HEK293 (cell line): ENCODE results near the gene MXI1.

Source experiments
- CTCF ChIA-PET: fragments of 350-600 bp; formaldehyde crosslinking; extraction: SDS; loops from one replicate; lab custom pipeline; 2021; ENCODE audit warnings: antibody characterized with exemption; lab: Yijun Ruan, JAX
- POLR2A ChIA-PET: fragments of 300-600 bp; formaldehyde crosslinking; extraction: SDS; loops from one replicate; lab custom pipeline; 2020; ENCODE audit warnings: antibody characterized with exemption, inconsistent platforms; lab: Yijun Ruan, JAX
- H3K27ac ChIP-seq: fragments of 200-500 bp; sonication (Bioruptor generic); 2 replicates; pipeline ENCODE4 v1.5.1; 2014; ENCODE audit warnings: low read depth, low read length, control low read depth, inconsistent platforms; ENCODE audit errors: extremely low read depth
- H3K36me3 ChIP-seq, 2 experiments: fragments of 200-500 bp in 1 of 2; sonication (Bioruptor generic) in 1 of 2; 1 replicate in 1 of 2; 2 replicates in 1 of 2; pipeline ENCODE4 v1.5.1; 2014 to 2017; ENCODE audit warnings: inconsistent platforms in 2 of 2, low read length in 2 of 2; ENCODE audit not compliant: control insufficient read depth in 2 of 2, insufficient read depth in 1 of 2
- H3K4me1 ChIP-seq: fragments of 200-500 bp; sonication (Bioruptor generic); 2 replicates; pipeline ENCODE4 v1.5.1; 2014; ENCODE audit warnings: mild to moderate bottlenecking, low read length, inconsistent platforms; ENCODE audit not compliant: control insufficient read depth, insufficient read depth
- H3K4me3 ChIP-seq: 2 replicates; pipeline ENCODE4 v1.5.1; 2011; ENCODE audit warnings: low read depth, mild to moderate bottlenecking, control low read depth, low read length, moderate library complexity
- H3K9me3 ChIP-seq: fragments of 200-500 bp; sonication (Bioruptor generic); 2 replicates; pipeline ENCODE4 v1.5.1; 2014; ENCODE audit warnings: low read depth, low read length, inconsistent platforms; ENCODE audit not compliant: control insufficient read depth, insufficient read depth
- HOXD13 ChIP-seq: sonication (generic); formaldehyde crosslinking; IDR thresholded peaks from 2 replicates; pipeline ENCODE4 v1.8.0; 2022; ENCODE audit warnings: missing genetic modification reagents, borderline replicate concordance
- IKZF3 ChIP-seq: fragments of 450-650 bp; IDR thresholded peaks from 2 replicates; pipeline ENCODE4 v1.5.0; 2018; ENCODE audit warnings: missing biosample characterization, mild to moderate bottlenecking, missing genetic modification characterization, moderate library complexity
- KLF9 ChIP-seq: fragments of 450-650 bp; formaldehyde crosslinking; IDR thresholded peaks from 2 replicates; pipeline ENCODE4 v1.5.1; 2016; ENCODE audit warnings: missing biosample characterization, missing genetic modification characterization, low read depth
- MYNN ChIP-seq: fragments of 450-650 bp; formaldehyde crosslinking; IDR thresholded peaks from 2 replicates; pipeline ENCODE4 v1.5.1; 2016; ENCODE audit warnings: missing biosample characterization, missing genetic modification characterization, borderline replicate concordance
- ZBTB48 ChIP-seq: fragments of 450-650 bp; formaldehyde crosslinking; IDR thresholded peaks from 2 replicates; pipeline ENCODE4 v1.5.1; 2016; ENCODE audit warnings: missing biosample characterization, missing genetic modification characterization
- ZEB2 ChIP-seq: fragments of 450-650 bp; formaldehyde crosslinking; IDR thresholded peaks from 2 replicates; pipeline ENCODE4 v1.5.1; 2016; ENCODE audit warnings: missing biosample characterization, missing genetic modification characterization
- ZNF138 ChIP-seq: fragments of 450-650 bp; formaldehyde crosslinking; IDR thresholded peaks from 2 replicates; pipeline ENCODE4 v1.5.1; 2016; ENCODE audit warnings: missing biosample characterization, missing genetic modification characterization, borderline replicate concordance
- ZNF155 ChIP-seq: fragments of 450-650 bp; formaldehyde crosslinking; IDR thresholded peaks from 2 replicates; pipeline ENCODE4 v1.5.1; 2016; ENCODE audit warnings: missing biosample characterization, missing genetic modification characterization
- ZNF239 ChIP-seq: fragments of 450-650 bp; formaldehyde crosslinking; IDR thresholded peaks from 2 replicates; pipeline ENCODE4 v1.5.1; 2016; ENCODE audit warnings: missing biosample characterization, missing genetic modification characterization
- ZNF366 ChIP-seq: fragments of 450-650 bp; formaldehyde crosslinking; conservative IDR thresholded peaks from 2 replicates; pipeline ENCODE4 v1.5.1; 2016; ENCODE audit warnings: missing biosample characterization, missing genetic modification characterization
- ZNF416 ChIP-seq: fragments of 450-650 bp; formaldehyde crosslinking; IDR thresholded peaks from 2 replicates; pipeline ENCODE4 v1.5.1; 2016; ENCODE audit warnings: missing biosample characterization, missing genetic modification characterization
- ZNF585B ChIP-seq: fragments of 450-650 bp; formaldehyde crosslinking; IDR thresholded peaks from 2 replicates; pipeline ENCODE4 v1.5.1; 2016; ENCODE audit warnings: missing biosample characterization, missing genetic modification characterization
- ZNF600 ChIP-seq: fragments of 450-650 bp; formaldehyde crosslinking; IDR thresholded peaks from 2 replicates; pipeline ENCODE4 v1.5.1; 2016; ENCODE audit warnings: missing biosample characterization, missing genetic modification characterization
- ZNF624 ChIP-seq: fragments of 450-650 bp; formaldehyde crosslinking; IDR thresholded peaks from 2 replicates; pipeline ENCODE4 v1.5.1; 2017; ENCODE audit warnings: missing biosample characterization, missing genetic modification characterization
- ZNF830 ChIP-seq: fragments of 450-650 bp; IDR thresholded peaks from 2 replicates; pipeline ENCODE4 v1.5.0; 2018; ENCODE audit warnings: missing biosample characterization, missing genetic modification characterization, low read depth, mild to moderate bottlenecking, moderate library complexity
- TF ChIP-seq, protein P1 (sequence below): fragments of 450-650 bp; formaldehyde crosslinking; IDR thresholded peaks from 2 replicates; pipeline ENCODE4 v1.5.1; 2016; ENCODE audit warnings: missing biosample characterization, missing genetic modification characterization
- TF ChIP-seq, protein P2 (sequence below): fragments of 450-650 bp; formaldehyde crosslinking; IDR thresholded peaks from 2 replicates; pipeline ENCODE4 v1.5.1; 2016; ENCODE audit warnings: missing biosample characterization, missing genetic modification characterization

Gene MXI1

DNA sequence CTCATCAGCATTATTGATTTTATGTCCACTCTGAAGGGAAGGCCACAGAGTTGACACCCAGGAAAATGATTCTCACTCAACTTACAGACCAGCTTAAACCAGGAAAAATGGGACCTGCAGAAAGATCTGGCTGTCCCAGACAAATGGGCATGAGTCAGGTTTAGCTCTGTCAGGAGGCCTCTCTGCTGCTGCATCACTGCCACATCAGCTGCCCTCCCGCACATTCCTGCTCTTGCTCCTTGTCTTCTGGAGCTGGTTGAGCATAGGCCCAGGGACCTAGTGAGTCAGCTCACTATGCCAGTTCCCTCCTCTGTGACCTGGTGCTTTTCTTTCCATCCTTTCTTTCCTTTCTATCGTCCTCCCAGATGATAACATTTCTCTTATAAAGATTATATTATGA is 116.1 kb downstream of the MXI1 start:
- POLR2A ChIA-PET: no interaction called here
- H3K27ac ChIP-seq: no peak overlapping the region
- H3K4me3 ChIP-seq: no peak overlapping the region
- no peaks in the 10 kb centered on the region for H3K36me3 ChIP-seq
- TF ChIP-seq IKZF3 (tag by site-specific recombination): no peak
- TF ChIP-seq, protein P1, sequence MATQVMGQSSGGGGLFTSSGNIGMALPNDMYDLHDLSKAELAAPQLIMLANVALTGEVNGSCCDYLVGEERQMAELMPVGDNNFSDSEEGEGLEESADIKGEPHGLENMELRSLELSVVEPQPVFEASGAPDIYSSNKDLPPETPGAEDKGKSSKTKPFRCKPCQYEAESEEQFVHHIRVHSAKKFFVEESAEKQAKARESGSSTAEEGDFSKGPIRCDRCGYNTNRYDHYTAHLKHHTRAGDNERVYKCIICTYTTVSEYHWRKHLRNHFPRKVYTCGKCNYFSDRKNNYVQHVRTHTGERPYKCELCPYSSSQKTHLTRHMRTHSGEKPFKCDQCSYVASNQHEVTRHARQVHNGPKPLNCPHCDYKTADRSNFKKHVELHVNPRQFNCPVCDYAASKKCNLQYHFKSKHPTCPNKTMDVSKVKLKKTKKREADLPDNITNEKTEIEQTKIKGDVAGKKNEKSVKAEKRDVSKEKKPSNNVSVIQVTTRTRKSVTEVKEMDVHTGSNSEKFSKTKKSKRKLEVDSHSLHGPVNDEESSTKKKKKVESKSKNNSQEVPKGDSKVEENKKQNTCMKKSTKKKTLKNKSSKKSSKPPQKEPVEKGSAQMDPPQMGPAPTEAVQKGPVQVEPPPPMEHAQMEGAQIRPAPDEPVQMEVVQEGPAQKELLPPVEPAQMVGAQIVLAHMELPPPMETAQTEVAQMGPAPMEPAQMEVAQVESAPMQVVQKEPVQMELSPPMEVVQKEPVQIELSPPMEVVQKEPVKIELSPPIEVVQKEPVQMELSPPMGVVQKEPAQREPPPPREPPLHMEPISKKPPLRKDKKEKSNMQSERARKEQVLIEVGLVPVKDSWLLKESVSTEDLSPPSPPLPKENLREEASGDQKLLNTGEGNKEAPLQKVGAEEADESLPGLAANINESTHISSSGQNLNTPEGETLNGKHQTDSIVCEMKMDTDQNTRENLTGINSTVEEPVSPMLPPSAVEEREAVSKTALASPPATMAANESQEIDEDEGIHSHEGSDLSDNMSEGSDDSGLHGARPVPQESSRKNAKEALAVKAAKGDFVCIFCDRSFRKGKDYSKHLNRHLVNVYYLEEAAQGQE (tag by site-specific recombination): no peak
- no peak for TF ChIP-seq ZNF239 (tag by site-specific recombination)
- TF ChIP-seq ZNF138 (tag by site-specific recombination): no peak
- TF ChIP-seq ZNF600 (tag by site-specific recombination): no peak
- CTCF ChIA-PET: interaction anchor here (0.8 to 1.9 kb wide), 3 partner anchors 31 to 164 kb away, joined by 3 to 4 read pairs (median 4); no protein-coding TSS in a partner anchor
- H3K4me1 ChIP-seq: no peaks in the 10 kb centered on the region
- no peaks in the 10 kb centered on the region for H3K9me3 ChIP-seq

DNA sequence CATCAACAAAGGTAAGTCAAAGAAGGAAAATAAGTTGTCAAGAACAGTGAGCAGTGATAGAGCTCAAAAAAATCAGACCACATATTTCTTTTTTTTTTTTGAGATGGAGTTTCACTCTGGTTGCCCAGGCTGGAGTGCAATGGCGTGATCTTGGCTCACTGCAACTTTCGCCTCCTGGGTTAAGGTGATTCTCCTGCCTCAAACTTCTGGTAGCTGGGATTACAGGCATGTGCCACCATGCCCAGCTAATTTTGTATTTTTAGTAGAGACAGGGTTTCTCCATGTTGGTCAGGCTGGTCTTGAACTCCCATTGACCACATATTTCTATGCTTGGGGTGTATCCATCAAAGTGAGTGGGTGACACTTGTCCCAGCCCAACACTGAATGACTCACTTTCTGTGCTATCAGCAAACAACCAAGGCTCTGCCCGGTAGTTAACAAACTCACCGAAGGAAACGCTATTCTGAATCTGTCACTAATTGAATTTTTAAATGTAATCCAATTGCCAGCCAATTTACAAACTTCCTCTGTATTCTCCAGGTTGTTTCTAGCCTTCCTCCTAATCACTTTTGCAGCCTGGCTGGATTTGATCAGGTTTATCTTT is 116.9 kb downstream of the MXI1 start:
- H3K27ac ChIP-seq: no peak overlapping the region
- CTCF ChIA-PET: interaction anchor here (0.6 to 1.9 kb wide), 4 partner anchors 14 to 147 kb away, joined by 3 to 4 read pairs (median 3); no protein-coding TSS in a partner anchor
- POLR2A ChIA-PET: no interaction called here
- TF ChIP-seq ZBTB48 (tag by site-specific recombination) (no peak), ZNF830 (tag by site-specific recombination) (no peak), ZEB2 (tag by site-specific recombination) (no peak), ZNF155 (tag by site-specific recombination) (no peak), ZNF366 (no peak), ZNF416 (tag by site-specific recombination) (no peak), KLF9 (no peak), ZNF585B (tag by site-specific recombination) (no peak), HOXD13 (CRISPR knock-in tag) (no peak)
- TF ChIP-seq, protein P2, sequence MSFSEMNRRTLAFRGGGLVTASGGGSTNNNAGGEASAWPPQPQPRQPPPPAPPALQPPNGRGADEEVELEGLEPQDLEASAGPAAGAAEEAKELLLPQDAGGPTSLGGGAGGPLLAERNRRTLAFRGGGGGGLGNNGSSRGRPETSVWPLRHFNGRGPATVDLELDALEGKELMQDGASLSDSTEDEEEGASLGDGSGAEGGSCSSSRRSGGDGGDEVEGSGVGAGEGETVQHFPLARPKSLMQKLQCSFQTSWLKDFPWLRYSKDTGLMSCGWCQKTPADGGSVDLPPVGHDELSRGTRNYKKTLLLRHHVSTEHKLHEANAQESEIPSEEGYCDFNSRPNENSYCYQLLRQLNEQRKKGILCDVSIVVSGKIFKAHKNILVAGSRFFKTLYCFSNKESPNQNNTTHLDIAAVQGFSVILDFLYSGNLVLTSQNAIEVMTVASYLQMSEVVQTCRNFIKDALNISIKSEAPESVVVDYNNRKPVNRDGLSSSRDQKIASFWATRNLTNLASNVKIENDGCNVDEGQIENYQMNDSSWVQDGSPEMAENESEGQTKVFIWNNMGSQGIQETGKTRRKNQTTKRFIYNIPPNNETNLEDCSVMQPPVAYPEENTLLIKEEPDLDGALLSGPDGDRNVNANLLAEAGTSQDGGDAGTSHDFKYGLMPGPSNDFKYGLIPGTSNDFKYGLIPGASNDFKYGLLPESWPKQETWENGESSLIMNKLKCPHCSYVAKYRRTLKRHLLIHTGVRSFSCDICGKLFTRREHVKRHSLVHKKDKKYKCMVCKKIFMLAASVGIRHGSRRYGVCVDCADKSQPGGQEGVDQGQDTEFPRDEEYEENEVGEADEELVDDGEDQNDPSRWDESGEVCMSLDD (tag by site-specific recombination): no peak
- TF ChIP-seq, all 188 proteins: peak for 0
- Histone ChIP-seq H3K4me1 (no peaks in the 10 kb centered on the region), H3K36me3 (no peaks in the 10 kb centered on the region), H3K4me3 (no peak overlapping the region), H3K9me3 (no peaks in the 10 kb centered on the region)

DNA sequence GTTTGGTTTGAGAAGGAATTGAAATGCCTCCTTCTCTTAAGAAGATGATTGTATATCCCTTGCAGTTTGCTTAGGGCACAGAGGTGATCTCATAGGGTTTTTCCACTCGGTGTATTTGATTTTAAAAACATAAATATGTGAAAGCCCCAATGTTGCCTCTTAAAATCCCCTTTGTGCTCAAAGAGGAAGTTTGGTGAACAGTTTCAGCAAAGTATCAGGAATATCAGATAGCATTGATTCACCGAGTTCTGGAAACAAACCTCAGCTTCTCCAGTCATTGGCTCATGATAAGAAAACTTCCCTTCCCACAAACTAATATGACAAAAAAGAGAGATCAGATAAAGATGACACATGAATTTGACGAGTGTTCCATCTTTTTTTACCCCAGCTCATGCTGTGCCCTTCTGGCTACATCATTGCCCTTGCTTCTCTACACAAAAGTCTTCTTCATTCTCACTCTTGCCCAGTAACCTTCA is 117.4 kb downstream of the MXI1 start:
- POLR2A ChIA-PET: no interaction called here
- CTCF ChIA-PET: interaction anchor here (0.6 to 1.5 kb wide), 5 partner anchors 13 to 222 kb away, joined by 3 to 4 read pairs (median 3); no protein-coding TSS in a partner anchor
- Histone ChIP-seq H3K4me1 (no peaks in the 10 kb centered on the region), H3K4me3 (no peak overlapping the region), H3K36me3 (no peaks in the 10 kb centered on the region), H3K9me3 (no peaks in the 10 kb centered on the region), H3K27ac (no peak overlapping the region)
- TF ChIP-seq ZNF624: no peak
- TF ChIP-seq MYNN (tag by site-specific recombination): no peak
